H9 (cell line): ENCODE measurements around the gene MKX. TPM values are rescaled to one million over a fixed set of nuclear protein-coding genes. Genes with fewer than 3 reads are reported as not detected.

Source experiments
- DNase-seq: peaks from one replicate; pipeline ENCODE4 v3.0.0-alpha.2; 2017
- H2AFZ ChIP-seq: one replicate; pipeline ENCODE4 v1.6.1; 2013; ENCODE audit warnings: mild to moderate bottlenecking, low read length, control low read depth, moderate library complexity
- H2AK5ac ChIP-seq: 2 replicates; pipeline ENCODE4 v1.6.1; 2013; ENCODE audit warnings: low read length, control low read depth, mixed read lengths; ENCODE audit not compliant: insufficient read length
- H2BK120ac ChIP-seq: one replicate; pipeline ENCODE4 v1.6.1; 2013; ENCODE audit warnings: low read depth, mild to moderate bottlenecking, low read length, control low read depth, inconsistent platforms; ENCODE audit not compliant: poor library complexity, severe bottlenecking
- H2BK12ac ChIP-seq: 2 replicates; pipeline ENCODE4 v1.6.1; 2013; ENCODE audit warnings: low read length, control low read depth, mixed read lengths, low read depth; ENCODE audit not compliant: insufficient read length
- H2BK15ac ChIP-seq: 2 replicates; pipeline ENCODE4 v1.6.1; 2013; ENCODE audit warnings: low read depth, low read length, control low read depth
- H2BK20ac ChIP-seq: one replicate; pipeline ENCODE4 v1.6.1; 2013; ENCODE audit warnings: low read depth, mild to moderate bottlenecking, low read length, control low read depth, inconsistent platforms; ENCODE audit not compliant: poor library complexity, severe bottlenecking
- H2BK5ac ChIP-seq: 2 replicates; pipeline ENCODE4 v1.6.1; 2013; ENCODE audit warnings: low read length, control low read depth, mixed read lengths; ENCODE audit not compliant: insufficient read length
- H3K14ac ChIP-seq: 2 replicates; pipeline ENCODE4 v1.6.1; 2013; ENCODE audit warnings: low read length, control low read depth; ENCODE audit not compliant: insufficient read depth
- H3K18ac ChIP-seq: 2 replicates; pipeline ENCODE4 v1.6.1; 2013; ENCODE audit warnings: low read depth, mild to moderate bottlenecking, mixed read lengths, low read length, control low read depth; ENCODE audit not compliant: insufficient read length
- H3K23ac ChIP-seq: 2 replicates; pipeline ENCODE4 v1.6.1; 2013; ENCODE audit warnings: low read length, control low read depth, mixed read lengths, low read depth; ENCODE audit not compliant: insufficient read length
- H3K23me2 ChIP-seq: 2 replicates; pipeline ENCODE4 v1.6.1; 2013; ENCODE audit warnings: low read depth, mild to moderate bottlenecking, mixed read lengths, low read length, control low read depth; ENCODE audit not compliant: insufficient read length, poor library complexity, severe bottlenecking
- H3K27ac ChIP-seq: 2 replicates; pipeline ENCODE4 v1.5.1; 2013; ENCODE audit warnings: low read length, control low read depth, mixed read lengths, low read depth; ENCODE audit not compliant: insufficient read length
- H3K27me3 ChIP-seq: 2 replicates; pipeline ENCODE4 v1.6.1; 2013; ENCODE audit warnings: low read length, control low read depth, inconsistent platforms; ENCODE audit not compliant: insufficient read depth
- H3K4ac ChIP-seq: 2 replicates; pipeline ENCODE4 v1.6.1; 2013; ENCODE audit warnings: low read depth, mild to moderate bottlenecking, control low read depth, inconsistent platforms, low read length, moderate library complexity
- H3K4me1 ChIP-seq: 2 replicates; pipeline ENCODE4 v1.6.1; 2013; ENCODE audit warnings: low read length, control low read depth, inconsistent platforms; ENCODE audit not compliant: insufficient read depth
- H3K4me2 ChIP-seq: 2 replicates; pipeline ENCODE4 v1.6.1; 2013; ENCODE audit warnings: low read length, control low read depth, mixed read lengths; ENCODE audit not compliant: insufficient read length, insufficient read depth
- H3K56ac ChIP-seq: 2 replicates; pipeline ENCODE4 v1.6.1; 2013; ENCODE audit warnings: low read depth, mild to moderate bottlenecking, mixed read lengths, low read length, control low read depth; ENCODE audit not compliant: insufficient read length
- H3K79me1 ChIP-seq: 2 replicates; pipeline ENCODE4 v1.6.1; 2013; ENCODE audit warnings: low read depth, mild to moderate bottlenecking, moderate library complexity, low read length, control low read depth, inconsistent platforms; ENCODE audit not compliant: insufficient read depth, poor library complexity, severe bottlenecking
- H3K79me2 ChIP-seq: 2 replicates; pipeline ENCODE4 v1.6.1; 2013; ENCODE audit warnings: low read length, control low read depth, inconsistent platforms; ENCODE audit not compliant: insufficient read depth
- H3K9ac ChIP-seq: 2 replicates; pipeline ENCODE4 v1.6.1; 2013; ENCODE audit warnings: low read length, control low read depth, mixed read lengths; ENCODE audit not compliant: insufficient read length; ENCODE audit errors: extremely low read depth
- H3K9me3 ChIP-seq: one replicate; pipeline ENCODE4 v1.6.1; 2013; ENCODE audit warnings: low read depth, low read length, inconsistent platforms; ENCODE audit not compliant: control insufficient read depth
- H3T11ph ChIP-seq: one replicate; pipeline ENCODE4 v1.6.1; 2013; ENCODE audit warnings: mild to moderate bottlenecking, low read length, control low read depth, inconsistent platforms
- H4K20me1 ChIP-seq: one replicate; pipeline ENCODE4 v1.6.1; 2013; ENCODE audit not compliant: control insufficient read depth, insufficient read length, insufficient read depth
- H4K5ac ChIP-seq: 2 replicates; pipeline ENCODE4 v1.6.1; 2013; ENCODE audit warnings: low read depth, mild to moderate bottlenecking, mixed read lengths, low read length, control low read depth; ENCODE audit not compliant: insufficient read length
- H4K8ac ChIP-seq: replicated peaks from 2 replicates; pipeline ENCODE4 v1.6.1; 2013; ENCODE audit warnings: low read length, control low read depth, mixed read lengths, low read depth; ENCODE audit not compliant: insufficient read length
- H4K91ac ChIP-seq: 2 replicates; pipeline ENCODE4 v1.6.1; 2013; ENCODE audit warnings: low read depth, mild to moderate bottlenecking, moderate library complexity, mixed read lengths, low read length, control low read depth; ENCODE audit not compliant: insufficient read length
- H3K27ac Mint-ChIP-seq, 3 experiments: 2 replicates in 2 of 3; 3 replicates in 1 of 3; pipeline ENCODE4 v1.8.0; 2020 to 2021; ENCODE audit warnings: mixed read lengths in 3 of 3, mild to moderate bottlenecking in 1 of 3, moderate library complexity in 1 of 3
- H3K27me3 Mint-ChIP-seq: 2 replicates; pipeline ENCODE4 v1.8.0; 2021; ENCODE audit warnings: low read depth, mild to moderate bottlenecking, moderate library complexity, mixed read lengths
- H3K36me3 Mint-ChIP-seq, 3 experiments: 2 replicates in 2 of 3; 3 replicates in 1 of 3; pipeline ENCODE4 v1.8.0; 2020 to 2021; ENCODE audit warnings: low read depth in 3 of 3, mixed read lengths in 3 of 3; ENCODE audit not compliant: insufficient read depth in 1 of 3
- H3K4me1 Mint-ChIP-seq, 2 experiments: 2 replicates each; pipeline ENCODE4 v1.8.0; 2020; ENCODE audit warnings: mixed read lengths in 2 of 2
- H3K4me3 Mint-ChIP-seq, 2 experiments: 2 replicates in 1 of 2; 3 replicates in 1 of 2; pipeline ENCODE4 v1.8.0; 2020 to 2021; ENCODE audit warnings: mild to moderate bottlenecking in 2 of 2, mixed read lengths in 2 of 2, moderate library complexity in 1 of 2
- H3K9me3 Mint-ChIP-seq, 2 experiments: 2 replicates in 1 of 2; 3 replicates in 1 of 2; pipeline ENCODE4 v1.8.0; 2020; ENCODE audit warnings: mild to moderate bottlenecking in 2 of 2, mixed read lengths in 2 of 2, moderate library complexity in 1 of 2
- CTCF ChIP-seq: fragments of 200-600 bp; sonication (generic); conservative IDR thresholded peaks from 3 replicates; pipeline ENCODE4 v1.8.0; 2021; ENCODE audit warnings: antibody characterized with exemption, mild to moderate bottlenecking
- WGBS: extraction: QIAGEN DNeasy Blood & Tissue Kit; methylation state at CpG from one replicate; pipeline ENCODE4 v1.1.7; 2013; ENCODE audit warnings: missing lambda C conversion rate, low lambda C conversion rate, mixed read lengths; ENCODE audit not compliant: insufficient read length; ENCODE audit errors: extremely low coverage; 5-methylcytosine and 5-hydroxymethylcytosine counted together
- total RNA-seq: library from RNA; stranded (reverse); gene quantifications from 2 replicates; pipeline ENCODE4 v1.2.1, GENCODE V29; 2021

Gene MKX
- total RNA-seq, 1 experiment from 2014 or later: 0.46 TPM

DNA sequence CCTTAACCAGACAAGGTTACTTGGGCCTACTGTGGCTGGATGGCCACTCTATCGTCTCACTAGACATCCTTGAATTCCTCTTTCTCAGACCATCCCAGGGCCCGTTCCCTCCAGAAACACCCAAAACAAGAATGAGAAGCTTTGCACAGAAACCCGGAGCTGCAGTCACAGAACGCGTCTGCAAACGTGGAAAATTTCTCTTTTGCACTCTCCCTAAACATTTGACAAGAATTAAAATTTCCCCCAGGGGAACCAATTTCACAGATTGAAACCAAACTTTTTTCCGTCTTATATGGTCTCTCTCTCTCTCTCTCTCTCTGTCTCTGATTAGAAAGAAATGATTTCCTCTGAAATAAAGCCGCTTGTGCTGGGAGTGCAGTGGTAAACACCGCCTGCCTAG lies 120.7 kb downstream of the MKX start:
- Mint-ChIP-seq H3K36me3 (0 out of 7 replicates have a peak, but pooled peaks cover 0 to under 1% (median 0%) of the 10 kb centered on the region in 3 experiments), H3K27me3 (peaks cover 3% of the 10 kb centered on the region; the same call in 1 of the 2 replicates), H3K4me3 (peak overlapping the region in 1 of 2 experiments; percentile 38; a peak in 3 of 5 replicates), H3K9me3 (peaks cover 0 to 1% of the 10 kb centered on the region in 2 experiments; a peak in 1 of 5 replicates), H3K4me1 (peaks cover 18 to 28% of the 10 kb centered on the region in 2 experiments), H3K27ac (peak overlapping the region in 2 of 3 experiments; percentile 16 to 32; a peak in 1 of 7 replicates)
- Histone ChIP-seq H3K4ac (no peak overlapping the region), H3K79me1 (no peaks in the 10 kb centered on the region), H3K27me3 (no peaks in the 10 kb centered on the region), H4K5ac (no peak overlapping the region), H3T11ph (no peak overlapping the region), H3K18ac (no peak overlapping the region), H2BK120ac (no peak overlapping the region), H2AK5ac (no peak overlapping the region), H2BK15ac (no peak overlapping the region), H3K4me1 (peaks cover 2% of the 10 kb centered on the region; the same call in 1 of the 2 replicates), H3K23me2 (no peaks in the 10 kb centered on the region), H3K14ac (no peak overlapping the region), H4K20me1 (no peaks in the 10 kb centered on the region), H2AFZ (no peak overlapping the region), H3K56ac (no peak overlapping the region), H2BK5ac (no peak overlapping the region), H3K4me2 (peak overlapping the region; percentile 51), H4K8ac (no peak overlapping the region), H3K23ac (no peak overlapping the region), H3K79me2 (no peaks in the 10 kb centered on the region), H3K27ac (no peak overlapping the region), H3K9me3 (no peaks in the 10 kb centered on the region), H2BK12ac (no peak overlapping the region), H3K9ac (no peak overlapping the region), H4K91ac (no peak overlapping the region), H2BK20ac (no peak overlapping the region)
- TF ChIP-seq CTCF: no peak
- DNase-seq: no peak
- WGBS: no CpG with 5 or more reads among the region's 9 CpGs

Other genes with a start within 250 kb of the MKX start
- gene RAB18, start 241.5 kb downstream of the MKX start, total RNA-seq: 82.5 and 89.4 TPM in 2 replicates